Measurements from ENCODE around the gene ADGRD1.
"Not testable (repeated sequence)": the region's sequence is repeated elsewhere in the genome, so short reads cannot be mapped to it uniquely, and the experiment has no call there.

ADGRD1 gene

DNA sequence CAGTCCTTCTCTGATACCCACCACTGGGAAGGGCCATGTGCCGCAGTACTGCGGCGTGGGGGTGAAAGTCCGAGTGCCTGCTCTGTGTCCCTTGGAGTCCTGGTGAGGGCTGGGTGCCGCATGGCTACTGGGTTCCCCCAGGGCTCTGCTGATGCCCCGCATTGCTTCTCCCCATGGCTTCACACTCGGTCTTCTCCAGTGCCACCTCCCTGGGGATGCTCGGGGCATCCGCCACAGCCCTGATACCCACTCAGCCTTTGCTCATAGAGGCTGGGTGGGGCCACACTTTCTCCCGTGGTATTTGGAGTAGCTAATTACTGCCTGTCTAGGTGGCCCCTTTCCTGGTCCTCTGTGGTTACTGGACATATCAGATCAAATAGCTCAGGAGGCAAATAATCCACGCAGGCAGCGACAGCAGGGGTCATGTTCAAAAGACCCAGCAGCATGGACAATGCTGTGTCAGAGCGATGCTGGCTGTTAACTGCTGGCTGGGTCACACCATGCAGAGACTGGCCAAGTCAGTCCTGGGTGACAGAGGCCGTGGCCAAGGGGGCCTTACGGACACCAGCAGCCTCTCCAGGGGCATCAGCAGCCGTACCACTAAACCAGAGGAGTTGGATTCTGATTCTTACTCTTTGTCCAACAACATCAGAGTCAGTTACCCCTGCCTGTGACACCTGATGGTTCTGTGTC lies 106.5 kb downstream of the ADGRD1 start:
- DNase-seq, result no peak

DNA sequence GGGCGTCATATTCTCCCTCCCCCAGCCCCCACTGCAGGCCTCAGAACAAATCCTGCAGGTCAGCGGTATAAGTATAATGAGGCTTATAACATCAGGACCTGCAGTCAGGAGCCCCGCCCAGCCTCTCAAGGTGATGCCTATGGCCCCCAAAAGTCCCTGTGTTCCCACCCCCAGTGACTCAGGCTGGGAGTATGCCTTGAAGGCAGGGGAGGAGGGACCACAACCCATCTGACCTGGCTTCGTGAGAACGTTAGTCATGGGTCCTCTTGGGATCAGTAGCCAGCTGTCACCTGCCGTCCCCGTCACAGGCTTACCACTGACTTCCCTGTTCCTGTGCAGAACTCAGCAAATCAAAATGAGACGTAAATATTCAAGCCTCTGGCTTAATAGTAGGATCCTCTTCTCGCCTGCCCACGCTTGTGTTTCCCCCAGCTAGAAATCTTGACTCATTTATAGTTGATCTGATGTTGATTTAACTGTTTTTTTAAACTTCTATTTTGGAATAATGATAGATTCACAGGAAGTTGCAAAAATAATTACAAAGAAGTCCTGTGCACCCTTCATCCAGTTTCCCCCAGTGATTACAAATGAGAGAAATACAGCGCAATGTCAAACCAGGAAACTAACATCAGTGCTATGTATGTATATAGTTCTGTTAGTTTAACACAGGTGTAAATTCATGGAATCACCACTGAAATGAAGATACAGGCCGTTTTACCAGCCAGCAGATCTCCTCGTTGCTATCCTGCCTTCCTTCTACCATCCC lies 107.5 kb downstream of the ADGRD1 start:
- no peak for DNase-seq

DNA sequence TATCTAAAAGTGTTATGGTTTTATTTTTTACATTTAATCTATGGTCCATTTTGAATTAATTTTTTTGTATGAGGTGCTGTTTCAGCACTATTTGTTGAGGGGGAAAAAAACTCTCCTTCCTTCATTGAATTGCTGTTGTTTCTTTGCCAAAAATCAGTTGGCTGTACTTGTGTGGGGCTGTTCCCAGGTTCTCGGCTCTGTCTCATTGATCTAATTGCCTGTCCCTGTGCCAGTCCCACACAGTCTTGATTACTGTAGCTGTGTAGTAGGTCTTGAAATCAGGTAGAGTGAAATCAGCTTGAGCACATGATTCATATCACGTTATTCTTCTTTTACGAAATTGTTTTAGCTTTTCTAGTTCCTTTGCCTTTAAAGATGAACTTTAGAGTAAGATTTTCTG lies 109.7 kb downstream of the ADGRD1 start:
- no peak for DNase-seq

DNA sequence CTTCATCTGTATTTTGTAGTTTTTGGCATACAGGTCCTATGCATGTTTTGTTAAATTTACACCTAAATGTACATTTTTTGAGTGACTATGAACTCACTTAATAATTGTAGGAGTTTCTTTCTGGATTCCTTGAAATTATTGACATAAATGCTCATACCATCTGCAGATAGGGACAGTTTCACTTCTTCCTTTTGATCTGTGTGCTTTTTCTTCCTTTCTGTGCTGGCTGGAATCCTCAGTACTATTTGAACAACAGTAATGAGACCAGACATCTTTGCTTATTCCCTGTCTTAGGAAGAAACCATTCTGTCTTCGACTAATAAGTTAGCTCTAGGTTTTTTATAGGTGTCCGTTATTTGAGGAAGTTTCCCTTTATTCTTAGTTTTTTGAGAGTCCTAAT lies 110.3 kb downstream of the ADGRD1 start:
- no peak for DNase-seq

DNA sequence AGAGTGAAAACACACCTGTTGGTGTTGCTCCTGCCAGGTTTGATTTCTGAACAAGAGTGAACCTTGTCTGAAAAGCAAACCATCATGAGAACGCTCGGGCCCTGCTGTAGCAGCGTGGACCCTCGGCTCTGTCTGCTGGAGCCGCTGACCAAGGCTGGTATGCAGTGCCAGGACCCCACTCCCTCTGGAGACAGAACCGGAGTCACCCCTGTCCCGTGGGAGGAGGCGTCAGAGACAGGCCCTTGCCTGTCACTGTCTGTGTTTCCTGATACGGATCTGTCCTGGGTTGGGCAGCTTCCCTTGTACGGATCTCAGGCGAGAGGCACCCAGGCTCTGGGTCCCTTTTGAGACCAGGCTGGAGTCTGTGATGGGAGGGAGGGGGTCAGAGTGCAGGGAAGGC lies 111.6 kb downstream of the ADGRD1 start:
- no peak for DNase-seq

DNA sequence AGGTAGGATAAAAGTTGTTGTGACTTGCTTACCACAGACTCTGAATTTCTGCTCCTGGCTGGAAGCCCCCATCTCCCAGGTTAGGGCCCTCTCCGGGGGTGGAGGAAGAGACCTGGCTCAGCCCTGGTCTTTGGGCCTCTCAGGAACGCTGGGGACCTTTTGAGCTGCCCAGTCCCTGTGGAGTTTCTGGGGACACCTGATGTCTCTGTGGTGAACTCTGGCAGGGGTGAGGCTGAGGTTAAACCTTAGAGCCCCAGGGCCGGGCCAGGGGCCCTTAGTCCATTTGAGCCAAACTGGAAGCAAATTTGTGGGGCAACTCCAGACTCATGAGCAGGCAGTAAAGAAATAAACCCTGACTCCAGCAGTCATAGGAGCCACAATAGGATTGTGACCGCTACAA lies 112.1 kb downstream of the ADGRD1 start:
- DNase-seq, result no peak

DNA sequence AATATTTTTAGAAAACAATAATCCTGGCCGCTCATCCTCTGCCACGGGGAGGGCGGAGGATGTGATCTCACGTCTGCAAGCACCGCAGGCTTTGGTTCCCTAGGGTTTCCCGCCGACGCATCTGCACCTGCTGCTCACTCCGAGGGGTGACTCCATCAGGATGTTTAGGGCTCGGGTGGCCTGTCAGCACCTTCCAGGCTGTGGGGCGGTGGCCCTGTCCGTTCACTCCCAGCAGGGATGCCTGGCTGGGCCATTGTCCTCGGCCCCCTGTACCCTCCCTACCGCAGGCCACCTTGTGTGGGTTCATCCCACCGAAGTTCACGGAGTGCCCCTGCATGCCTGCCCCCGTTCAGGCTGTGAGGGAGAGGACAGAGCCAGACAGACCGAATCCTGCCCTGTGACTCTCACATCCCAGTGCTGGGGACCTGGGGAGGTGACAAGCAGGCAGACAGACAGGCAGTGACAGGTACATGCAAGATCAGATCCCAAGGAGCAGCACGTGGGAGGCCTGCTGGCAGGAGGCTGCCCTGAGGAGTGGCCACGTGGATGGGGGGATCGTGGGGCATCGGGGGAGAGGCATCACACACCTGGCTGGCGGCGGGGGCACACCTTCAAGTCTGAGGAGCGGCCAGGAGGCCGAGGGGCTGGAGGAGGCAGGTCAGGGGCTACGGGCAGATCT lies 112.6 kb downstream of the ADGRD1 start:
- DNase-seq, result no peak

DNA sequence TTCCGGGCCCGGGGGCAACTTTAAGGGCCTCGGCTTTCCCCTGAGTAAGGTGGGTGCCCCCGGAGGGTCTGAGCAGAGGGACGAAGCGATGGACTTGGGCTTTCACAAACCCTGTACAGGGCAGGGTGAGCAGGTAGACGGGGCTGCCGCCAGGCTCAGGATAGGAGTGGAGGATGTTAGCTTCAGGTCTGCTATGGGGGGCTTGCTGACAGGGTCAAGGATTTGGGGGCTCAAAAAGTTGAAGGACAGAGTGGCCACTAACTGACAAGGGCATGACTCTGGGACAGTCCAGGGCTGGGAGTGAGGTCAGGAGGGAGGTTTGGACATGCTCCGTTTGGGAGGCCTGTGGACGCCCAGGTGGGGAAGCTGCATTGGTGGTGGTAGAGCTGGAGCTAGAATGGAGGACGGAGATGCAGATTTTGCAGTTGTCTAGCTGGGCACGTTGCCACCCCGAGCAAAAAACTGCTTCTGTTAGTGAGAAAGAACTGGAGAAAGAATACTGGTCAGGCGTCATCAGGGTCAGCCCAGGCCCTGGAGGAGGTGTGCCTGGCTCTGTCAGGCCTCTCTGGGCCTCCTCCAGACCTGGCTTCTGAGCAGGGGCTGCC lies 113.3 kb downstream of the ADGRD1 start:
- no peak for DNase-seq

DNA sequence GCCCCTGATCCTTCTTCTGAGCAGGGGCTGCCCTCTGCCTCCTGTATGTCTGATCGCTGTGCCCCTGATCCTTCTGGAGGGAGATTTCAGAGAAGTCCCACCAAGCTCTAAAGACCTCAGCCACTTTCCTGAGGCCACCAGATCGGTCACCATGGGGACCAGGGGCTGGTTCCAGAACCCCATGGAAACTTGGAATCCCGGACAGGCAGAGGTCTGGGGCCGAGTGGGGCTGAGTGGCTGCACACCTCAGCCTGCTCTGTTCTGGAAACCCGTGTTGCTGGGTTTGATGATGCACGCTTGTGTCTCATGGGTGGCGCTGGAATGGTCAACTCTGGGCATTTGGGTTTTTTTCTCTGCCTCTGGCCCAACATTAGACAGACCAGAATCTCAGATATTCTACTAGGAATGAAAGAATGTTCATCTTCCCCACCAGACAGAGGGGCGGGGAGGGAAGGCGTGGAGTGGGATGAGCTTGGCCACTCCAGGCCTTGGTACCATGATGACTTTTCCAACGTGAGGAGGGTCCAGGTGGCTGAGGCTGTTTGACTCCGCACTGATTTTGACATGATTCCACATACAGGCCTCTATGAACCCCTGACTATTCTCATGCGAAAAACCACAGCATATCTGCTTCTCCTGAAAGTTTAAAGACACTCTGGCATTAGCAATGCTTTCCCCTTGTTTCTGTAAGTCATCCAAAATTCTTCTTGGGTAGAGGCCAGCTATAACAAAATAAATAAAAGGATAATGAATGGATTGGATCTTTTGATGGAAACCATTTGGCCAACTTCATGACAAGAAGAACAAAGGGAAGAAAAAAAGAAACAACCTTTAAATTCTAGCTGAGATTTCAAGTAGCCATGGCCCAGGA lies 114.5 kb downstream of the ADGRD1 start:
- no peak for DNase-seq

DNA sequence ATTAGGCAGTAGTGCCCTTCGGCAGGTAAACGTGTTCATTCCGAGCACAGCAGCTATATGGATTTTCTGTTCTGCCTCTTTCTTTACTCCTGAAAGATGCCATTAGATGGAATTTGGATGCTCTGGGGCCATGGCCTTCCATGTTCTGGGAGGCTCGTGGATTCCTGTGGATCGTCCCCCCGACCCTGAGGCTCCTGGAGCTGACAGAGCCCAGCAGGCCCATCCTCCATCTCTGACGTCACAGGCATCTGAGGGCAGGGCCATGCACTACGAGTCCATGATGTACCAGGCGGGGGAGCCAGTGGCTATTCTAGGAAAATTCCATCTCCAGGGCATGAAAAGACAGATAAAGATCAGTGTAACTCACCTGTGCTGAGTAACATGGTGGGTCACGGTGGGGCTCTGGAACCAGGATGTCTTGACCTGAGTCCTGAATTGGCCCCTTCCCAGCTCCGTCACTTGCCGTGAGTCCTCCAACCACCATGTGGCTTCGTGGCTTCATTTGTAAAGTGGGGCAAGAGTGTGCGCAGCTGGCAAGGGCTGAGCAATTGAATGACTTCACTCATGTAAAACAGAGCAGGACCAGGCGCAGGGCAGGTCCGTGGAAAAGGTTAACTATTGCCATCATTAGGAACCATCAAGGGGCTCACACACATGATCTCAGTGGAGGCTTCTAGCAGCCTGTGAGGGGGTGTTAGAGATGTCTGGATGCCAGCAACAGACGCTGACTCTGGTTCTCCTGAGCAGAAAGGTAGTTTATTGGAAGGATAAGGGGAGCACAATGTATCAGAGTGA lies 115.4 kb downstream of the ADGRD1 start:
- not testable (repeated sequence) for DNase-seq

DNA sequence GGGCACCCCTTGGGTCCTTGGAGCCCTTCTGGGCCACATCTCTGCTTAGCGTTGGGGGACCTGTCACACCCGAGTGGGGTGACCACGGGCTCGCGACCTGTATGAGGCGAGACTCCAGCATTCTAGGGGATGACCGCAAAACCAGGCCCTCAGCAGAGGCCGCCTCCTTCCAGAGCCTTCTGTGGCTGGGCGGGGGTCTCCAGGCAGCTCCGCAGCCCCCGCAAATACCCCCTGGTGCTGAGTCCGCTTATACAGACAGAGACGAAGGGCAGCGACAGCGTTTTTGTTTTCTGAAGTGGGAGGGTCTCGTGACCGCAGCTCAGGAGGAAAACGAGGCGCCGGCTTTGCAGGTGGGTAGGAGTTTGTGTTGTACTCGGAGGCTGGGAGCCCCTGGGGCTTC lies 116.4 kb downstream of the ADGRD1 start:
- not testable (repeated sequence) for DNase-seq

DNA sequence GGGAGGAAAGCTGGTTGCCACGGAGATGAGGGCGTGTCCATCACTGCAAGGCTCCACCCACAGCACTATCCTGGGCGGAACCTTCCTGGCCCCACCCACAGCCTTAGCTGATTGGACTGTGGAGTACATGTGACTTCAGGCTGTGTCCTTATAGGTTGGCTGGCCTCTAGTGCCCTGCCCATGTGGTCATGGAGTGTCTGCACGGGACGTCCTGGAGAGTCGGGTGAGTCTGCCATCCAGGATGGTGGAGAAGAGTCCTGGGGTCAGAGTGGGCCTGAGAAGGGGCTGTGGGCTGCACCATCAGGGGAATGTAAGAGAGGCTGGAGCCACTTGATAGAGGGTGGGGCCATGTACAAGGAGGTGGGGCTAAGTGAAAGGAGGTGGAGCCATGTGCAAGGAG lies 117.0 kb downstream of the ADGRD1 start:
- DNase-seq, result not testable (repeated sequence)

DNA sequence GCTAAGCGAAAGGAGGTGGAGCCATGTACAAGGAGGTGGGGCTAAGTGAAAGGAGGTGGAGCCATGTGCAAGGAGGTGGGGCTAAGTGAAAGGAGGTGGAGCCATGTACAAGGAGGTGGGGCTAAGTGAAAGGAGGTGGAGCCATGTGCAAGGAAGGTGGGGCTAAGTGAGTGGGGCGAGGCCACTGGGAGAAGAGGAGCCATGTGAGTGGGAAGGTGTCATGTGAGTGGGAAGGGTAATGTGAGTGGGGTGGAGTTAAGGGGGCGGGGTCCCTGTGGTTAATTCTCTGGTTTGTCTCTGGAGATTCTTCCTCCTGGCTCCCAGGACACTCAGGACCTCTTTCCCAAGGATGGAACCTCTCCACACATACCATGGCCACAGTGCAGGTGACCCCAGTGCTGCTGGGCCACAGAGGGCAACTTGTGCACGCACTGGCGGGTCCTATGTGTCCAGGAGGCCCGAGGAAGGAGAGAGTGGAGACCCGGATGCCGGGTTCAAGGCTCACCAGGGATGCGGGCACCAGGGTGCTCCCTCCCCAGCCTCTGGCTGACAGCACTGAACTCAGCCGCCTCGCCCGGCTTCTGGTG lies 117.6 kb downstream of the ADGRD1 start:
- not testable (repeated sequence) for DNase-seq

DNA sequence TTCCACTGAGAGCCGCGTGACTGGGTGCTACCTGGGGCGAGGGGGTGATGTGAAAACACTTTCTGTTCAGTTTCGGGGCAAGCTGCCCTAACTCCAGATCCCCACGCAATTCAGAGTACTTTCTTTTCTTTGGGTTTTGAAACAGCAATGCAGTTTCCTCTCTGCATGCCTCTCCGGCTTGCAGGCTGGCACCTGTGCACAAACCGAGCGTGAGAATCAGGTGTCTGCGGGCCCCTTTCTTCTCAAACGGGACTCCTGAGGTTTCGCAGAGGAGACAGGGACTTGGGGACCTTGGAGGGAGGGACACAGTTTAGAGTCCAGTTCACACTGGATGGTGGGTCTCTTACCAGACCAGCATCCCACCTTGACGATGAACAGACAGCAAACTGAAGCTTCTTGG lies 118.2 kb downstream of the ADGRD1 start:
- DNase-seq, result not testable (repeated sequence)

DNA sequence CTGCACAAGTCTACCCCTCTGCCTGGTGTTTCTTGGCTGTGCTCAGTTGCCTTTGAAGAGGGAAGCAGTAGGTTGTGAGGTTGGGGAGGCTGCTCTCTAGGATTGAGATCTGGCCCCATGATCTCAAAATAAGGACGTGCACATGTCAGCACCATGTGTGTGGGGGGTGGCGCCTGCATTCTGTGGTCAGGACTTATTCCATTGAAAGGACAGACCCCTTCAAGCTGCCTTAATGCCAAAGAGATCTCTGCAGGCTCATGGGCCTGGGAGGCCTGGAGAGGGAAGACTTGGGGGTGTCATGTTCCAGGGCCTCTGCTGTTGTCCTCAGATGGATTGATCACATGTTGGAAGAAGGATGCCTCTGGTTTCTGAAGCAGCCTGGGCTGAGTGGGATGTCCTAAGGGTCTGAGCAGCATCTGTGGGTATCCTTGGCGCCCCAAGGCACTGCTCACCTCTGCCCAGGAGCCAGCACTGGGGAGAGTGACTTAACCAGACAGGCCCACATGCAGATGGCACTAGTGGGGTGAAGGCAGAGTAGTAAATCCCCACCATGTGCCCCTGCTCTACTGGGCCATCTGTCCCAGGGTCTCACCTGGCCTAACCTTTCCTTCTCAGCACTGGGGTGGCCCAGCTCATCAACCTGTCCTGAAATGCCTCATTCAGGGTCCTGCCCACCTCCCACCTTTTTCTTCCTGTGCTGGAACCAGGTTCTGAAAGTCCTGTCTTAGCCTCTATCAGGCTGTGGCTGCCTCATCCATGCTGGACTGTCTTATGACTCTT lies 118.9 kb downstream of the ADGRD1 start:
- DNase-seq, result no peak

DNA sequence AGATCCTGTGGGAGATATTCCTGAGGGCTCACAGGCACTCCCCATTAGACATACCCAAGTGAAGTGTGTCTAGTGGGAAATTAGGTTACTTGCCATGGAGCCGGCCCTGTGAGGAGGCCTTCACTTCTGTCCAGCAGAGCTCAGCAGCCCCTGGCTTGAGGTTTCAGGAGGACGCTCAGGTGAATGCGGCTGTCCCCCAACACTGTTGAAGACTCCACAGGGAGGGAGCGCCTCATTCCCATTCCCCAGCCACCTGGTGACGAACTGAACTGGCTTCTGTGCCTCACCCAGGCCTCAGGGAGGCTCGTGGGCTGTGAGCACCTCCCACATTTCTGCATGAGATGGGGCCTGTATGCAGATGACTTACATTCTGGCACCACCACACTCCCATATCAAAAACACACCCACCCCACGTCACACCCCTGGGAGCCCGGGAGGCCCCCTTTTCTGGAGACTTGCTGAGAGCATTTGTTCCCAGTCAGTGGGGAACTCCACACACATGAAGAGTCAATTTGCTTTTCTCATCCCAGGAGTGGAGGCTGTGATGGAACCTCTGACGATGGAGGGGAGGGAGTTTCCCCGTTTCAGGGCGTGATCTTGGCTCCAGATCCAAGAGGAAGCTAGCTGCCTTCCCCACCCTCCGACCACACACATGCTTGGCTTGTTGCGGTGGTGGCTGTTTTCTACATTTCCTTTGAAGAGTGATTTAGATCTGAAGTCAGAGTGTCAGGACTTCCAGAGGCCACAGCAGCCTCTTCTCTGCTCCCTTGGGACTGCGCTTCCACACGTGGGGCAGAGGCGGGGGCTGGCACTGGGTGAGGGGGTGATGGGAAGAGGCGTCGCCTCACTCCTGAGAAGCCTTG lies 120.7 kb downstream of the ADGRD1 start:
- DNase-seq, result no peak

DNA sequence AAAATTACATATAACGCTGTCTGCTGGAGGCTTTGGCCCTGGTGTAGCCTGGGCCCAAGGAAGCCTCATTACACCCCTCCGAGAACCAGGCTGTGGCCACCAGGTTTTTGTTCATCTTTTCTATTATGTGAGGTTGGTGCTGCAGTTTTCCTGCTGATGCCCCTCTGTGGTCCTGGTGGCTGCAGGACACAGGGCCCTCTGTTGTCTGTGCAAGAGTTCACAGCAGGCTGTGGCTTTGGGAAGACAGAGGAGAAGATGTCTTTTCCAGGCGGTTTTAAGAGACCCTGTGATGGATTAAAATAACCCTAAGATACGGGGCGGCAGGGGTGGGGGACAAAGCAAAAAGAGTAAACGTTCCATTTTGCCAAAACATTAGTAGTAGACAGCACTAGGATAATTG lies 121.5 kb downstream of the ADGRD1 start:
- DNase-seq, result no peak

DNA sequence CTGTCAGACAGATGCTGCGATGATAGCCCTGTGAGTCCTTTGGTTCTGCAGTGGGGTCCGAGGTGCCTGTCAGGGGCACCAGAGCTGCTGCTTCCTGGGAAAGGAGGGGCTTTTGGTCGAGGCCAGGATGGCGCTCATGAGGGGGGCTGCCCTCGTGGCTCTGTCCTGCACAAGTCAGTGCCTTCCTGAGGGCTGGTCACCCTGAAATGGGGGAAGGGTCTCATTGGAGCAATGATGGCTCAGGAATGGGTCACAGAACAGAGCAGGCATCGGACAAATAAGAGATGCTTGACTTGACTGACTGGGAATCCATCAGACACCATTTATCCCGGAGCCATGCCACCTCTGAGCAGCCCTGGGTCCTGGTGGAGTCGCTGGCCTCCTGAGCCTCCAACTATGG lies 121.9 kb downstream of the ADGRD1 start:
- DNase-seq, result no peak

DNA sequence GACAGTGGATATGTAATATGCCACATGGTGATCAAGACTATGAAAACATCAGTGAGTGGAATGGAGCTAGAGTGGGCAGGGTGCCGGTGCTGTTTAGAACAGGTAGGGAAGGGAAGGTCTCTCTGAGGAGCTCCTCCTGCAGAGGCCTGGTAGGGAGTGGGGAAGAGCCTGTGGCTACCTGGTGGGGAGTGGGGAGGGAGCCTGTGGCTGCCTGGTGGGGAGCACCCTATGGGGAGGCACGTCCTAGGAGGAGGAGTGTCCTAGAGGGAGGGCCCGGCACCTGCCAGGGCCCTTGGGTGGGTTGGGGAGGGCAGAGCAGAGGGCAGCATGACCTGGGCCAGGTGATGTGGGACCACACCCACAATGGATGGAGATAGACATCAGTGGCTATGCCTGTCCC lies 122.6 kb downstream of the ADGRD1 start:
- no peak for DNase-seq
